Lower leg skin (tissue), 3 donors: ENCODE results near the gene DLX3.

Experiments
- CTCF ChIP-seq, 3 donors: fragments of 450-650 bp; IDR thresholded peaks; one replicate each; pipeline ENCODE4 v1.5.1; 2016; ENCODE audit warnings: antibody characterized with exemption in 3 of 3, mild to moderate bottlenecking in 3 of 3, moderate library complexity in 2 of 3
- POLR2A ChIP-seq, 2 donors: fragments of 450-650 bp; IDR thresholded peaks; one replicate each; pipeline ENCODE4 v1.6.1; 2016 to 2017; ENCODE audit warnings: antibody characterized with exemption in 2 of 2, mild to moderate bottlenecking in 1 of 2, moderate library complexity in 1 of 2

- no peak for TF ChIP-seq CTCF (IDR thresholded peaks at IDR 0.05)
- no peak for TF ChIP-seq POLR2A (IDR thresholded peaks at IDR 0.05)
Measured at GRCh38 chr17:49973271-49973615, 21.8 kb downstream of the DLX3 start.
